HepG2 (cell line): ENCODE data around the gene MRPL14. TPM values are rescaled to one million over a fixed set of nuclear protein-coding genes. Genes with fewer than 3 reads are reported as not detected.

Source experiments
- CC2D1A ChIP-seq: sonication (generic); formaldehyde crosslinking; IDR thresholded peaks from 2 replicates; pipeline ENCODE4 v1.8.1; 2023; ENCODE audit warnings: mild to moderate bottlenecking, missing genetic modification reagents
- CHCHD3 ChIP-seq: sonication (generic); formaldehyde crosslinking; IDR thresholded peaks from 2 replicates; pipeline ENCODE4 v1.8.0; 2022; ENCODE audit warnings: mild to moderate bottlenecking, missing genetic modification reagents, moderate library complexity
- HNRNPUL1 ChIP-seq: fragments of 200-400 bp; formaldehyde crosslinking; IDR thresholded peaks from 2 replicates; pipeline ENCODE4 v1.6.1; 2017; ENCODE audit warnings: low read depth, mild to moderate bottlenecking, low read length, moderate library complexity
- NFATC3 ChIP-seq: sonication (generic); formaldehyde crosslinking; IDR thresholded peaks from 2 replicates; pipeline ENCODE4 v1.5.1; 2020; ENCODE audit warnings: mild to moderate bottlenecking, missing genetic modification reagents
- PHB2 ChIP-seq: fragments of 450-650 bp; IDR thresholded peaks from 2 replicates; pipeline ENCODE4 v1.6.1; 2018; ENCODE audit not compliant: partially characterized antibody
- PITX1 ChIP-seq: sonication (generic); formaldehyde crosslinking; IDR thresholded peaks from 2 replicates; pipeline ENCODE4 v1.5.1; 2020; ENCODE audit warnings: mild to moderate bottlenecking, missing genetic modification reagents
- RXRB ChIP-seq: IDR thresholded peaks from 2 replicates; pipeline ENCODE4 v1.6.1; 2016; ENCODE audit warnings: borderline replicate concordance, missing genetic modification reagents, missing compliant biosample characterization
- ZNF101 ChIP-seq: sonication (generic); formaldehyde crosslinking; IDR thresholded peaks from 2 replicates; pipeline ENCODE4 v1.4.0; 2020; ENCODE audit warnings: mild to moderate bottlenecking, low read depth, missing genetic modification reagents, borderline replicate concordance
- polyA plus RNA-seq, 8 experiments: library from polyadenylated mRNA; depleted of rRNA in 3 of 8; stranded (reverse) in 7 of 8; unstranded in 1 of 8; fragments of >200 nt; fragmentation: Illumina TruSeq in 4 of 8; extraction: Trizol in 4 of 8; gene quantifications; 2 replicates each; pipeline versions ENCODE4 v1.2.1 to v1.2.3, GENCODE V29; 2011 to 2016; ENCODE audit warnings: low read depth in 4 of 8, missing spikeins in 1 of 8, mixed read lengths in 1 of 8; ENCODE audit not compliant: insufficient read depth in 1 of 8
- total RNA-seq, 5 experiments: library from RNA; depleted of rRNA; stranded (reverse); fragments of >200 nt; fragmentation: Illumina TruSeq; extraction: Trizol; gene quantifications; 2 replicates each; pipeline ENCODE4 v1.2.3, GENCODE V29; 2016; ENCODE audit warnings: low read depth in 1 of 5
- TF ChIP-seq, protein P1 (sequence below): sonication (generic); formaldehyde crosslinking; IDR thresholded peaks from 2 replicates; pipeline ENCODE4 v1.5.0; 2020; ENCODE audit warnings: mild to moderate bottlenecking, missing genetic modification reagents, borderline replicate concordance
- TF ChIP-seq, protein P2 (sequence below): sonication (generic); formaldehyde crosslinking; IDR thresholded peaks from 2 replicates; pipeline ENCODE4 v1.5.1; 2020; ENCODE audit warnings: missing genetic modification reagents, mild to moderate bottlenecking, borderline replicate concordance
- TF ChIP-seq, protein P3 (sequence below): sonication (generic); formaldehyde crosslinking; IDR thresholded peaks from 2 replicates; pipeline ENCODE4 v1.5.1; 2020; ENCODE audit warnings: mild to moderate bottlenecking, missing genetic modification reagents, moderate library complexity
- TF ChIP-seq, protein P4 (sequence below): fragments of 450-650 bp; IDR thresholded peaks from 2 replicates; pipeline ENCODE4 v1.6.1; 2017; ENCODE audit warnings: mild to moderate bottlenecking
- TF ChIP-seq, protein P5 (sequence below): sonication (generic); formaldehyde crosslinking; IDR thresholded peaks from 2 replicates; pipeline ENCODE4 v1.8.1; 2023; ENCODE audit warnings: missing genetic modification reagents, mild to moderate bottlenecking, borderline replicate concordance
- TF ChIP-seq, protein P6 (sequence below): IDR thresholded peaks from 2 replicates; pipeline ENCODE4 v1.4.0; 2020; ENCODE audit warnings: mild to moderate bottlenecking, missing genetic modification reagents

MRPL14 gene
- total and polyA plus RNA-seq, 2 of the 13 experiments (the other 11 are each of a cell fraction or from before 2014, with no cell fraction given), result 157 to 178 TPM

DNA sequence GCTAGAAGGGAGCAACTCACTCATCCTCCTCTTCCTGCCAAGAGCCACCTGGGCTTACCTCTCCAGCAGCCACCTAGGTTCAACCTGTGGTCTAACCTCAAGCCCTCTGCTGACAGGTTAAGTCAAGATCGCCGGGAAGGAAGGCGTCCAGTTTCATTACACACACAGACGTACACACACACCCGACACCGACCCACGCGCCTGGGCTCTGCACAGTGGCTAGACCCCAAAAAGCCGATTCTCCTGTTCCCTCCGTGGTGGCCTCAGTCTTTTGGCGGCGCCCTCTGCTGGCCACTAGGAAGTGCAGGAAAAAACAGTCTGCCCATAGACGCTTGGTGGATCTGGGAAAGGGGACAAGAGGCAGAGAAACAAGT, 52.8 kb downstream of the MRPL14 start (continued):
- TF ChIP-seq, protein P1, sequence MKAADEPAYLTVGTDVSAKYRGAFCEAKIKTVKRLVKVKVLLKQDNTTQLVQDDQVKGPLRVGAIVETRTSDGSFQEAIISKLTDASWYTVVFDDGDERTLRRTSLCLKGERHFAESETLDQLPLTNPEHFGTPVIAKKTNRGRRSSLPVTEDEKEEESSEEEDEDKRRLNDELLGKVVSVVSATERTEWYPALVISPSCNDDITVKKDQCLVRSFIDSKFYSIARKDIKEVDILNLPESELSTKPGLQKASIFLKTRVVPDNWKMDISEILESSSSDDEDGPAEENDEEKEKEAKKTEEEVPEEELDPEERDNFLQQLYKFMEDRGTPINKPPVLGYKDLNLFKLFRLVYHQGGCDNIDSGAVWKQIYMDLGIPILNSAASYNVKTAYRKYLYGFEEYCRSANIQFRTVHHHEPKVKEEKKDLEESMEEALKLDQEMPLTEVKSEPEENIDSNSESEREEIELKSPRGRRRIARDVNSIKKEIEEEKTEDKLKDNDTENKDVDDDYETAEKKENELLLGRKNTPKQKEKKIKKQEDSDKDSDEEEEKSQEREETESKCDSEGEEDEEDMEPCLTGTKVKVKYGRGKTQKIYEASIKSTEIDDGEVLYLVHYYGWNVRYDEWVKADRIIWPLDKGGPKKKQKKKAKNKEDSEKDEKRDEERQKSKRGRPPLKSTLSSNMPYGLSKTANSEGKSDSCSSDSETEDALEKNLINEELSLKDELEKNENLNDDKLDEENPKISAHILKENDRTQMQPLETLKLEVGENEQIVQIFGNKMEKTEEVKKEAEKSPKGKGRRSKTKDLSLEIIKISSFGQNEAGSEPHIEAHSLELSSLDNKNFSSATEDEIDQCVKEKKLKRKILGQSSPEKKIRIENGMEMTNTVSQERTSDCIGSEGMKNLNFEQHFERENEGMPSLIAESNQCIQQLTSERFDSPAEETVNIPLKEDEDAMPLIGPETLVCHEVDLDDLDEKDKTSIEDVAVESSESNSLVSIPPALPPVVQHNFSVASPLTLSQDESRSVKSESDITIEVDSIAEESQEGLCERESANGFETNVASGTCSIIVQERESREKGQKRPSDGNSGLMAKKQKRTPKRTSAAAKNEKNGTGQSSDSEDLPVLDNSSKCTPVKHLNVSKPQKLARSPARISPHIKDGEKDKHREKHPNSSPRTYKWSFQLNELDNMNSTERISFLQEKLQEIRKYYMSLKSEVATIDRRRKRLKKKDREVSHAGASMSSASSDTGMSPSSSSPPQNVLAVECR (CRISPR knock-in tag), result no peak; the same call in 1 of the 2 replicates
- peak; percentile 82 for TF ChIP-seq RXRB (CRISPR knock-in tag)
- no peak for TF ChIP-seq CC2D1A
- no peak for TF ChIP-seq PITX1 (CRISPR knock-in tag)
- no peak for TF ChIP-seq NFATC3
- TF ChIP-seq, protein P2, sequence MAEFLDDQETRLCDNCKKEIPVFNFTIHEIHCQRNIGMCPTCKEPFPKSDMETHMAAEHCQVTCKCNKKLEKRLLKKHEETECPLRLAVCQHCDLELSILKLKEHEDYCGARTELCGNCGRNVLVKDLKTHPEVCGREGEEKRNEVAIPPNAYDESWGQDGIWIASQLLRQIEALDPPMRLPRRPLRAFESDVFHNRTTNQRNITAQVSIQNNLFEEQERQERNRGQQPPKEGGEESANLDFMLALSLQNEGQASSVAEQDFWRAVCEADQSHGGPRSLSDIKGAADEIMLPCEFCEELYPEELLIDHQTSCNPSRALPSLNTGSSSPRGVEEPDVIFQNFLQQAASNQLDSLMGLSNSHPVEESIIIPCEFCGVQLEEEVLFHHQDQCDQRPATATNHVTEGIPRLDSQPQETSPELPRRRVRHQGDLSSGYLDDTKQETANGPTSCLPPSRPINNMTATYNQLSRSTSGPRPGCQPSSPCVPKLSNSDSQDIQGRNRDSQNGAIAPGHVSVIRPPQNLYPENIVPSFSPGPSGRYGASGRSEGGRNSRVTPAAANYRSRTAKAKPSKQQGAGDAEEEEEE (CRISPR knock-in tag), result no peak; the same call in 1 of the 2 replicates
- TF ChIP-seq, protein P3, sequence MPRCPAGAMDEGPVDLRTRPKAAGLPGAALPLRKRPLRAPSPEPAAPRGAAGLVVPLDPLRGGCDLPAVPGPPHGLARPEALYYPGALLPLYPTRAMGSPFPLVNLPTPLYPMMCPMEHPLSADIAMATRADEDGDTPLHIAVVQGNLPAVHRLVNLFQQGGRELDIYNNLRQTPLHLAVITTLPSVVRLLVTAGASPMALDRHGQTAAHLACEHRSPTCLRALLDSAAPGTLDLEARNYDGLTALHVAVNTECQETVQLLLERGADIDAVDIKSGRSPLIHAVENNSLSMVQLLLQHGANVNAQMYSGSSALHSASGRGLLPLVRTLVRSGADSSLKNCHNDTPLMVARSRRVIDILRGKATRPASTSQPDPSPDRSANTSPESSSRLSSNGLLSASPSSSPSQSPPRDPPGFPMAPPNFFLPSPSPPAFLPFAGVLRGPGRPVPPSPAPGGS (CRISPR knock-in tag), result peak; percentile 59
- TF ChIP-seq CHCHD3, result no peak
- TF ChIP-seq, protein P4, sequence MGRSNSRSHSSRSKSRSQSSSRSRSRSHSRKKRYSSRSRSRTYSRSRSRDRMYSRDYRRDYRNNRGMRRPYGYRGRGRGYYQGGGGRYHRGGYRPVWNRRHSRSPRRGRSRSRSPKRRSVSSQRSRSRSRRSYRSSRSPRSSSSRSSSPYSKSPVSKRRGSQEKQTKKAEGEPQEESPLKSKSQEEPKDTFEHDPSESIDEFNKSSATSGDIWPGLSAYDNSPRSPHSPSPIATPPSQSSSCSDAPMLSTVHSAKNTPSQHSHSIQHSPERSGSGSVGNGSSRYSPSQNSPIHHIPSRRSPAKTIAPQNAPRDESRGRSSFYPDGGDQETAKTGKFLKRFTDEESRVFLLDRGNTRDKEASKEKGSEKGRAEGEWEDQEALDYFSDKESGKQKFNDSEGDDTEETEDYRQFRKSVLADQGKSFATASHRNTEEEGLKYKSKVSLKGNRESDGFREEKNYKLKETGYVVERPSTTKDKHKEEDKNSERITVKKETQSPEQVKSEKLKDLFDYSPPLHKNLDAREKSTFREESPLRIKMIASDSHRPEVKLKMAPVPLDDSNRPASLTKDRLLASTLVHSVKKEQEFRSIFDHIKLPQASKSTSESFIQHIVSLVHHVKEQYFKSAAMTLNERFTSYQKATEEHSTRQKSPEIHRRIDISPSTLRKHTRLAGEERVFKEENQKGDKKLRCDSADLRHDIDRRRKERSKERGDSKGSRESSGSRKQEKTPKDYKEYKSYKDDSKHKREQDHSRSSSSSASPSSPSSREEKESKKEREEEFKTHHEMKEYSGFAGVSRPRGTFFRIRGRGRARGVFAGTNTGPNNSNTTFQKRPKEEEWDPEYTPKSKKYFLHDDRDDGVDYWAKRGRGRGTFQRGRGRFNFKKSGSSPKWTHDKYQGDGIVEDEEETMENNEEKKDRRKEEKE, result no peak
- no peak for TF ChIP-seq ZNF101
- TF ChIP-seq, protein P5, sequence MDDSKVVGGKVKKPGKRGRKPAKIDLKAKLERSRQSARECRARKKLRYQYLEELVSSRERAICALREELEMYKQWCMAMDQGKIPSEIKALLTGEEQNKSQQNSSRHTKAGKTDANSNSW, result no peak
- TF ChIP-seq HNRNPUL1, result no peak
- no peak for TF ChIP-seq PHB2
- TF ChIP-seq, protein P6, sequence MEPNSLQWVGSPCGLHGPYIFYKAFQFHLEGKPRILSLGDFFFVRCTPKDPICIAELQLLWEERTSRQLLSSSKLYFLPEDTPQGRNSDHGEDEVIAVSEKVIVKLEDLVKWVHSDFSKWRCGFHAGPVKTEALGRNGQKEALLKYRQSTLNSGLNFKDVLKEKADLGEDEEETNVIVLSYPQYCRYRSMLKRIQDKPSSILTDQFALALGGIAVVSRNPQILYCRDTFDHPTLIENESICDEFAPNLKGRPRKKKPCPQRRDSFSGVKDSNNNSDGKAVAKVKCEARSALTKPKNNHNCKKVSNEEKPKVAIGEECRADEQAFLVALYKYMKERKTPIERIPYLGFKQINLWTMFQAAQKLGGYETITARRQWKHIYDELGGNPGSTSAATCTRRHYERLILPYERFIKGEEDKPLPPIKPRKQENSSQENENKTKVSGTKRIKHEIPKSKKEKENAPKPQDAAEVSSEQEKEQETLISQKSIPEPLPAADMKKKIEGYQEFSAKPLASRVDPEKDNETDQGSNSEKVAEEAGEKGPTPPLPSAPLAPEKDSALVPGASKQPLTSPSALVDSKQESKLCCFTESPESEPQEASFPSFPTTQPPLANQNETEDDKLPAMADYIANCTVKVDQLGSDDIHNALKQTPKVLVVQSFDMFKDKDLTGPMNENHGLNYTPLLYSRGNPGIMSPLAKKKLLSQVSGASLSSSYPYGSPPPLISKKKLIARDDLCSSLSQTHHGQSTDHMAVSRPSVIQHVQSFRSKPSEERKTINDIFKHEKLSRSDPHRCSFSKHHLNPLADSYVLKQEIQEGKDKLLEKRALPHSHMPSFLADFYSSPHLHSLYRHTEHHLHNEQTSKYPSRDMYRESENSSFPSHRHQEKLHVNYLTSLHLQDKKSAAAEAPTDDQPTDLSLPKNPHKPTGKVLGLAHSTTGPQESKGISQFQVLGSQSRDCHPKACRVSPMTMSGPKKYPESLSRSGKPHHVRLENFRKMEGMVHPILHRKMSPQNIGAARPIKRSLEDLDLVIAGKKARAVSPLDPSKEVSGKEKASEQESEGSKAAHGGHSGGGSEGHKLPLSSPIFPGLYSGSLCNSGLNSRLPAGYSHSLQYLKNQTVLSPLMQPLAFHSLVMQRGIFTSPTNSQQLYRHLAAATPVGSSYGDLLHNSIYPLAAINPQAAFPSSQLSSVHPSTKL, result peak; percentile 55
